PFSK-1 (cell line): ENCODE results near the gene MAB21L3. TPM values are rescaled to one million over a fixed set of nuclear protein-coding genes. Genes with fewer than 3 reads are reported as not detected.

Experiments used
- FOXP2 ChIP-seq: optimal IDR thresholded peaks from 2 replicates; pipeline ENCODE3; 2011; ENCODE audit warnings: borderline replicate concordance, control low read depth, inconsistent platforms; ENCODE audit not compliant: insufficient read depth; ENCODE audit errors: extremely low read length, extremely low read depth
- POLR2AphosphoS5 ChIP-seq: IDR thresholded peaks from 2 replicates; pipeline ENCODE4 v1.6.1; 2012; ENCODE audit warnings: low read depth, mild to moderate bottlenecking, control low read depth, low read length, moderate library complexity
- REST ChIP-seq, 2 experiments: IDR thresholded peaks; 2 replicates each; pipeline versions ENCODE4 v1.6.1 to v1.8.0; 2011 to 2012; ENCODE audit warnings: low read depth in 2 of 2, low read length in 2 of 2, control low read depth in 1 of 2, inconsistent platforms in 1 of 2, mild to moderate bottlenecking in 1 of 2, moderate library complexity in 1 of 2; ENCODE audit not compliant: insufficient read depth in 1 of 2
- SIN3A ChIP-seq: IDR thresholded peaks from 2 replicates; pipeline ENCODE4 v1.6.1; 2012; ENCODE audit warnings: mild to moderate bottlenecking, low read length, moderate library complexity, borderline replicate concordance; ENCODE audit not compliant: insufficient read depth
- TAF1 ChIP-seq: IDR thresholded peaks from 2 replicates; pipeline ENCODE4 v1.6.1; 2012; ENCODE audit warnings: low read length, control low read depth, borderline replicate concordance; ENCODE audit not compliant: insufficient read depth
- polyA plus RNA-seq: library from polyadenylated mRNA; unstranded; fragments of >200 nt; gene quantifications from one replicate; pipeline ENCODE4 v1.2.1, GENCODE V29; 2012; ENCODE audit warnings: low read depth, missing spikeins; ENCODE audit not compliant: insufficient read length

Gene MAB21L3
- not detected for polyA plus RNA-seq

GRCh38 chr1:116110567-116111523, at the start of gene MAB21L3:
Gene MAB21L3 (plus strand): TSS chr1:116111399. CDS start chr1:116112616, 1,217 bp downstream.
- no peak for TF ChIP-seq SIN3A
- TF ChIP-seq POLR2AphosphoS5, result no peak
- no peak for TF ChIP-seq FOXP2
- TF ChIP-seq TAF1, result no peak
- TF ChIP-seq REST (IDR thresholded peaks at IDR 0.05; ENCODE audit: insufficient read depth in 1 of 2, low read depth in 2 of 2, low read length in 2 of 2), result no peak

- TF ChIP-seq FOXP2 (no peak), SIN3A (no peak), POLR2AphosphoS5 (no peak), REST (IDR thresholded peaks at IDR 0.05; ENCODE audit: insufficient read depth in 1 of 2, low read depth in 2 of 2, low read length in 2 of 2) (no peak), TAF1 (no peak)
These were observed 49.0 kb upstream of the MAB21L3 start for GRCh38 chr1:116062201-116062600.

- TF ChIP-seq FOXP2 (no peak), TAF1 (no peak), REST (IDR thresholded peaks at IDR 0.05; ENCODE audit: insufficient read depth in 1 of 2, low read depth in 2 of 2, low read length in 2 of 2) (no peak), POLR2AphosphoS5 (no peak), SIN3A (no peak)
These were observed 46.6 kb upstream of the MAB21L3 start for GRCh38 chr1:116064616-116065015.

GRCh38 chr1:116066868-116067565, 44.2 kb upstream of the MAB21L3 start:
- TF ChIP-seq POLR2AphosphoS5 (no peak), FOXP2 (no peak), REST (IDR thresholded peaks at IDR 0.05; ENCODE audit: insufficient read depth in 1 of 2, low read depth in 2 of 2, low read length in 2 of 2) (no peak), TAF1 (no peak), SIN3A (no peak)
